Neural cell (in vitro differentiated cells): ENCODE results near the gene SYT2. TPM values are rescaled to one million over a fixed set of nuclear protein-coding genes. Genes with fewer than 3 reads are reported as not detected.

ENCODE experiments used
- H2AFZ ChIP-seq: fragments of 200-600, 300-800 bp; sonication (generic), shearing (Covaris generic); 2 replicates; pipeline ENCODE4 v1.6.0; 2014; ENCODE audit warnings: low read depth, mild to moderate bottlenecking, antibody characterized with exemption, low read length, moderate library complexity
- H3F3A ChIP-seq: fragments of 200-600 bp; shearing (Covaris generic); 2 replicates; pipeline ENCODE4 v1.6.1; 2016; ENCODE audit warnings: mild to moderate bottlenecking, moderate library complexity, mixed read lengths, antibody characterized with exemption, low read length; ENCODE audit not compliant: insufficient read depth, poor library complexity, severe bottlenecking
- H3K27ac ChIP-seq: fragments of 200-600, 300-800 bp; sonication (generic), shearing (Covaris generic); 2 replicates; pipeline ENCODE4 v1.5.1; 2014; ENCODE audit warnings: mild to moderate bottlenecking, low read length, moderate library complexity
- H3K27me3 ChIP-seq: fragments of 300-800, 200-600 bp; sonication (generic), shearing (Covaris generic); 2 replicates; pipeline ENCODE4 v1.6.0; 2014; ENCODE audit warnings: mild to moderate bottlenecking, low read depth, low read length, moderate library complexity; ENCODE audit not compliant: insufficient read depth
- H3K36me3 ChIP-seq: fragments of 300-800, 200-600 bp; sonication (generic), shearing (Covaris generic); 2 replicates; pipeline ENCODE4 v1.5.1; 2014; ENCODE audit warnings: mild to moderate bottlenecking, antibody characterized with exemption, low read length, moderate library complexity; ENCODE audit not compliant: insufficient read depth
- H3K4me2 ChIP-seq: fragments of 300-800, 200-600 bp; sonication (generic), shearing (Covaris generic); 2 replicates; pipeline ENCODE4 v1.6.0; 2014; ENCODE audit warnings: mild to moderate bottlenecking, low read length
- H3K4me3 ChIP-seq: fragments of 300-800, 200-600 bp; sonication (generic), shearing (Covaris generic); 2 replicates; pipeline ENCODE4 v1.5.1; 2014; ENCODE audit warnings: mild to moderate bottlenecking, low read length, moderate library complexity
- H3K79me2 ChIP-seq: fragments of 200-600 bp; shearing (Covaris generic); replicated peaks from 2 replicates; pipeline ENCODE4 v1.6.0; 2014; ENCODE audit warnings: mild to moderate bottlenecking, low read length, moderate library complexity; ENCODE audit not compliant: insufficient read depth
- H3K9ac ChIP-seq: fragments of 300-800, 200-600 bp; sonication (generic), shearing (Covaris generic); 2 replicates; pipeline ENCODE4 v1.6.1; 2016; ENCODE audit warnings: mild to moderate bottlenecking, low read length, mixed read lengths
- H3K9me2 ChIP-seq: fragments of 200-600 bp; shearing (Covaris generic); 2 replicates; pipeline ENCODE4 v1.6.1; 2016; ENCODE audit warnings: mild to moderate bottlenecking, low read length, mixed read lengths; ENCODE audit not compliant: insufficient read depth
- H3K9me3 ChIP-seq: fragments of 200-600, 300-800 bp; sonication (generic), shearing (Covaris generic); 2 replicates; pipeline ENCODE4 v1.6.1; 2016; ENCODE audit warnings: mild to moderate bottlenecking, mixed run types, low read length, moderate library complexity, mixed read lengths
- H4K20me1 ChIP-seq: fragments of 200-600 bp; shearing (Covaris generic); 2 replicates; pipeline ENCODE4 v1.6.1; 2016; ENCODE audit warnings: mild to moderate bottlenecking, mixed run types; ENCODE audit not compliant: insufficient read depth
- EP300 ChIP-seq: fragments of 450-650 bp; conservative IDR thresholded peaks from 2 replicates; pipeline ENCODE4 v1.6.1; 2014; ENCODE audit warnings: antibody characterized with exemption, mild to moderate bottlenecking, moderate library complexity; ENCODE audit not compliant: poor library complexity, severe bottlenecking
- EZH2 ChIP-seq: fragments of 200-600, 300-800 bp; shearing (Covaris generic), sonication (generic); IDR thresholded peaks from 2 replicates; pipeline ENCODE4 v1.6.1; 2014; ENCODE audit warnings: antibody characterized with exemption, low read length, borderline replicate concordance, mild to moderate bottlenecking; ENCODE audit not compliant: insufficient read depth, poor library complexity, severe bottlenecking
- MXI1 ChIP-seq: fragments of 450-650 bp; conservative IDR thresholded peaks from 2 replicates; pipeline ENCODE4 v1.6.1; 2014; ENCODE audit warnings: antibody characterized with exemption, mild to moderate bottlenecking; ENCODE audit not compliant: poor library complexity, severe bottlenecking
- POLR2AphosphoS5 ChIP-seq: IDR thresholded peaks from 2 replicates; pipeline ENCODE4 v1.6.1; 2012
- RAD21 ChIP-seq: fragments of 450-650 bp; conservative IDR thresholded peaks from 2 replicates; pipeline ENCODE4 v1.6.1; 2014; ENCODE audit warnings: antibody characterized with exemption, mild to moderate bottlenecking, moderate library complexity
- SMC3 ChIP-seq: fragments of 450-650 bp; conservative IDR thresholded peaks from 2 replicates; pipeline ENCODE4 v1.6.1; 2014; ENCODE audit warnings: antibody characterized with exemption, mild to moderate bottlenecking, moderate library complexity; ENCODE audit not compliant: poor library complexity
- TAF1 ChIP-seq: IDR thresholded peaks from 2 replicates; pipeline ENCODE4 v1.6.1; 2012; ENCODE audit warnings: low read depth
- polyA plus RNA-seq: library from polyadenylated mRNA; depleted of rRNA; stranded (reverse); fragments of >200 nt; gene quantifications from 2 replicates; pipeline ENCODE4 v1.2.3, GENCODE V29; 2014
- TF ChIP-seq, protein P1 (sequence below): fragments of 450-650 bp; IDR thresholded peaks from 2 replicates; pipeline ENCODE4 v1.5.1; 2014; ENCODE audit warnings: antibody characterized with exemption, mild to moderate bottlenecking, moderate library complexity; ENCODE audit not compliant: poor library complexity, severe bottlenecking
- TF ChIP-seq, protein P2 (sequence below): IDR thresholded peaks from 2 replicates; pipeline ENCODE4 v1.6.1; 2012; ENCODE audit warnings: borderline replicate concordance

Gene SYT2
- polyA plus RNA-seq, 1 donor from 2014 or later = 0.04 TPM

GRCh38 chr1:202591515-202591914 is 118.7 kb downstream of the SYT2 start:
- Histone ChIP-seq H3K79me2 (no peaks in the 10 kb centered on the region), H3K9ac (no peak overlapping the region), H3K9me3 (no peaks in the 10 kb centered on the region), H3K9me2 (no peaks in the 10 kb centered on the region), H3K4me3 (no peak overlapping the region), H3K36me3 (no peaks in the 10 kb centered on the region), H3K4me2 (no peak overlapping the region), H3K27ac (no peak overlapping the region), H4K20me1 (no peaks in the 10 kb centered on the region), H3K27me3 (no peaks in the 10 kb centered on the region), H2AFZ (no peak overlapping the region), H3F3A (no peaks in the 10 kb centered on the region)
- TF ChIP-seq TAF1 (no peak), EP300 (no peak), MXI1 (no peak)

DNA sequence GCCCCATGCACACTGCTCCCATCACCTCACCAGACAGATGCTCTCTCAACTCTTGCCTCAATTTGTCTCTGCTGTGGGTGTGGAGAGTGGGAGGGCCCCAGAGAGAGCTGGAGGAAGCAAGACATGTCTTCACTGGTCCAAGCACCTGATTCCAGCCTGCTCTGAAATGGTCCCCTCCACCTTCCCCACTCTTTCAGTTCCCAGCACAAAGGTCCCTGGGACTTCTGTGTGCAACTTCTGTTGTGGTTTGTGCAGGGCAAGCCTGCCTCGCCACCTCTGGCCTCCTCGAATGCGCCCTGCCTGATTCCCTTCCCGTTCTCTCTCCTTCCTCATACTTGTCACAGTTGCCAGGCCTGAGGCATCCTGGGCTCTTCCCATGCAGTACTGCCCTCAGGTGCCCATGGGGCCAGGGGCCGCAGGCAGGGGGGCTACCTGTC is 119.3 kb downstream of the SYT2 start:
- Histone ChIP-seq H3K4me2 (no peak overlapping the region), H3K79me2 (no peaks in the 10 kb centered on the region), H3K9me2 (no peaks in the 10 kb centered on the region), H3K9me3 (no peaks in the 10 kb centered on the region), H3K27me3 (no peaks in the 10 kb centered on the region), H3F3A (no peaks in the 10 kb centered on the region), H2AFZ (no peak overlapping the region), H4K20me1 (no peaks in the 10 kb centered on the region), H3K36me3 (no peaks in the 10 kb centered on the region), H3K4me3 (no peak overlapping the region), H3K27ac (no peak overlapping the region), H3K9ac (no peak overlapping the region)
- TF ChIP-seq SMC3 (no peak), TAF1 (no peak), POLR2AphosphoS5 (no peak), EP300 (no peak), MXI1 (no peak), EZH2 (no peak), RAD21 (no peak)
- TF ChIP-seq, protein P1, sequence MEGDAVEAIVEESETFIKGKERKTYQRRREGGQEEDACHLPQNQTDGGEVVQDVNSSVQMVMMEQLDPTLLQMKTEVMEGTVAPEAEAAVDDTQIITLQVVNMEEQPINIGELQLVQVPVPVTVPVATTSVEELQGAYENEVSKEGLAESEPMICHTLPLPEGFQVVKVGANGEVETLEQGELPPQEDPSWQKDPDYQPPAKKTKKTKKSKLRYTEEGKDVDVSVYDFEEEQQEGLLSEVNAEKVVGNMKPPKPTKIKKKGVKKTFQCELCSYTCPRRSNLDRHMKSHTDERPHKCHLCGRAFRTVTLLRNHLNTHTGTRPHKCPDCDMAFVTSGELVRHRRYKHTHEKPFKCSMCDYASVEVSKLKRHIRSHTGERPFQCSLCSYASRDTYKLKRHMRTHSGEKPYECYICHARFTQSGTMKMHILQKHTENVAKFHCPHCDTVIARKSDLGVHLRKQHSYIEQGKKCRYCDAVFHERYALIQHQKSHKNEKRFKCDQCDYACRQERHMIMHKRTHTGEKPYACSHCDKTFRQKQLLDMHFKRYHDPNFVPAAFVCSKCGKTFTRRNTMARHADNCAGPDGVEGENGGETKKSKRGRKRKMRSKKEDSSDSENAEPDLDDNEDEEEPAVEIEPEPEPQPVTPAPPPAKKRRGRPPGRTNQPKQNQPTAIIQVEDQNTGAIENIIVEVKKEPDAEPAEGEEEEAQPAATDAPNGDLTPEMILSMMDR = no peak
- TF ChIP-seq, protein P2, sequence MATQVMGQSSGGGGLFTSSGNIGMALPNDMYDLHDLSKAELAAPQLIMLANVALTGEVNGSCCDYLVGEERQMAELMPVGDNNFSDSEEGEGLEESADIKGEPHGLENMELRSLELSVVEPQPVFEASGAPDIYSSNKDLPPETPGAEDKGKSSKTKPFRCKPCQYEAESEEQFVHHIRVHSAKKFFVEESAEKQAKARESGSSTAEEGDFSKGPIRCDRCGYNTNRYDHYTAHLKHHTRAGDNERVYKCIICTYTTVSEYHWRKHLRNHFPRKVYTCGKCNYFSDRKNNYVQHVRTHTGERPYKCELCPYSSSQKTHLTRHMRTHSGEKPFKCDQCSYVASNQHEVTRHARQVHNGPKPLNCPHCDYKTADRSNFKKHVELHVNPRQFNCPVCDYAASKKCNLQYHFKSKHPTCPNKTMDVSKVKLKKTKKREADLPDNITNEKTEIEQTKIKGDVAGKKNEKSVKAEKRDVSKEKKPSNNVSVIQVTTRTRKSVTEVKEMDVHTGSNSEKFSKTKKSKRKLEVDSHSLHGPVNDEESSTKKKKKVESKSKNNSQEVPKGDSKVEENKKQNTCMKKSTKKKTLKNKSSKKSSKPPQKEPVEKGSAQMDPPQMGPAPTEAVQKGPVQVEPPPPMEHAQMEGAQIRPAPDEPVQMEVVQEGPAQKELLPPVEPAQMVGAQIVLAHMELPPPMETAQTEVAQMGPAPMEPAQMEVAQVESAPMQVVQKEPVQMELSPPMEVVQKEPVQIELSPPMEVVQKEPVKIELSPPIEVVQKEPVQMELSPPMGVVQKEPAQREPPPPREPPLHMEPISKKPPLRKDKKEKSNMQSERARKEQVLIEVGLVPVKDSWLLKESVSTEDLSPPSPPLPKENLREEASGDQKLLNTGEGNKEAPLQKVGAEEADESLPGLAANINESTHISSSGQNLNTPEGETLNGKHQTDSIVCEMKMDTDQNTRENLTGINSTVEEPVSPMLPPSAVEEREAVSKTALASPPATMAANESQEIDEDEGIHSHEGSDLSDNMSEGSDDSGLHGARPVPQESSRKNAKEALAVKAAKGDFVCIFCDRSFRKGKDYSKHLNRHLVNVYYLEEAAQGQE = no peak

GRCh38 chr1:202590126-202590525 is 120.1 kb downstream of the SYT2 start:
- no peak overlapping the region for H3K9ac ChIP-seq
- TF ChIP-seq POLR2AphosphoS5 (no peak), MXI1 (no peak), TAF1 (no peak), RAD21 (no peak), SMC3 (no peak), EP300 (no peak), EZH2 (no peak)
- TF ChIP-seq, protein P1 = no peak
- TF ChIP-seq, protein P2 = no peak
- no peaks in the 10 kb centered on the region for H3K9me3 ChIP-seq
- no peak overlapping the region for H3K4me3 ChIP-seq
- H3K9me2 ChIP-seq = no peaks in the 10 kb centered on the region
- H3K79me2 ChIP-seq = no peaks in the 10 kb centered on the region
- H4K20me1 ChIP-seq = no peaks in the 10 kb centered on the region
- H3K27ac ChIP-seq = no peak overlapping the region
- H3K27me3 ChIP-seq = no peaks in the 10 kb centered on the region
- no peak overlapping the region for H3K4me2 ChIP-seq
- no peaks in the 10 kb centered on the region for H3K36me3 ChIP-seq
- no peaks in the 10 kb centered on the region for H3F3A ChIP-seq
- H2AFZ ChIP-seq = no peak overlapping the region
